Panc1 (cell line): ENCODE results near the gene CHRNA3. TPM values are rescaled to one million over a fixed set of nuclear protein-coding genes. Genes with fewer than 3 reads are reported as not detected.
A peak's percentile ranks its signal among the peaks of the same experiment; 100 is the strongest.

Experiments used
- ATAC-seq: fragments of 200-7000 bp; cut with Tn5 transposase; 2 replicates; pipeline ENCODE4 v1.9.1; 2020; ENCODE audit warnings: mild to moderate bottlenecking, moderate library complexity
- BruUV-seq: library from RNA; stranded (reverse); fragments of 400-500 nt; replicated peaks from 2 replicates; lab custom pipeline; 2021; lab: Mats Ljungman, UMichigan
- CTCF ChIA-PET: fragments of 300-600 bp; sonication (Branson Sonifier 250); formaldehyde crosslinking; loops from one replicate; lab custom pipeline; 2022; ENCODE audit warnings: antibody characterized with exemption; lab: Charles Lee
- POLR2A ChIA-PET: fragments of 300-600 bp; sonication (Branson Sonifier 250); formaldehyde crosslinking; loops from one replicate; lab custom pipeline; 2022; ENCODE audit warnings: antibody characterized with exemption; lab: Charles Lee
- DNase-seq: peaks from one replicate; pipeline ENCODE4 v3.0.0-alpha.2; 2010; ENCODE audit warnings: low read depth, low spot score
- H3K27ac ChIP-seq: 2 replicates; pipeline ENCODE4 v1.5.1; 2011; ENCODE audit warnings: mild to moderate bottlenecking, low read length, inconsistent platforms
- H3K27me3 ChIP-seq: fragments of 200-500 bp; sonication (Bioruptor generic); 2 replicates; pipeline ENCODE4 v1.6.0; 2014; ENCODE audit warnings: low read length, inconsistent platforms; ENCODE audit not compliant: control insufficient read depth, insufficient read depth
- H3K36me3 ChIP-seq: fragments of 200-500 bp; sonication (Bioruptor generic); 2 replicates; pipeline ENCODE4 v1.5.1; 2014; ENCODE audit warnings: inconsistent platforms, mild to moderate bottlenecking, low read length, moderate library complexity; ENCODE audit not compliant: control insufficient read depth, insufficient read depth
- H3K4me1 ChIP-seq: 2 replicates; pipeline ENCODE4 v1.5.1; 2011; ENCODE audit warnings: inconsistent platforms, mild to moderate bottlenecking, low read length, moderate library complexity; ENCODE audit not compliant: control insufficient read depth, insufficient read depth
- H3K4me3 ChIP-seq, 2 experiments: 2 replicates each; pipeline ENCODE4 v1.5.1; 2011 to 2012; ENCODE audit warnings: low read depth in 2 of 2, low read length in 2 of 2, mild to moderate bottlenecking in 2 of 2, inconsistent platforms in 1 of 2, moderate library complexity in 1 of 2
- H3K9me3 ChIP-seq: fragments of 200-500 bp; sonication (Bioruptor generic); 2 replicates; pipeline ENCODE4 v1.5.1; 2014; ENCODE audit warnings: low read depth, mild to moderate bottlenecking, inconsistent platforms, low read length, moderate library complexity; ENCODE audit not compliant: control insufficient read depth, insufficient read depth
- CTCF ChIP-seq: fragments of 450-650 bp; IDR thresholded peaks from 2 replicates; pipeline ENCODE4 v1.5.1; 2017; ENCODE audit warnings: mild to moderate bottlenecking
- POLR2AphosphoS5 ChIP-seq: IDR thresholded peaks from 2 replicates; pipeline ENCODE4 v1.6.1; 2012; ENCODE audit warnings: mild to moderate bottlenecking, low read depth, low read length, moderate library complexity
- SIN3A ChIP-seq: IDR thresholded peaks from 2 replicates; pipeline ENCODE4 v1.6.1; 2012; ENCODE audit warnings: low read depth, mild to moderate bottlenecking, low read length, moderate library complexity, borderline replicate concordance; ENCODE audit not compliant: insufficient read depth
- TCF7L2 ChIP-seq: IDR thresholded peaks from 2 replicates; pipeline ENCODE4 v1.6.1; 2011; ENCODE audit warnings: mild to moderate bottlenecking, low read depth, low read length, inconsistent platforms
- in situ Hi-C: cut with HindIII; loops from 2 replicates; pipeline ENCODE4 v1.10.0; 2016; ENCODE audit warnings: low sequenced_read_pairs, low pct_unique_long_range_greater_than_20kb
- intact Hi-C: fragments of 100-400 bp; cut with micrococcal nuclease; formaldehyde crosslinking; loops from one replicate; pipeline ENCODE4 v1.10.0; 2022; ENCODE audit not compliant: unreplicated experiment
- total RNA-seq: library from RNA; stranded (reverse); gene quantifications from one replicate; pipeline ENCODE4 v1.2.1, GENCODE V29; 2021; ENCODE audit not compliant: unreplicated experiment
- TF ChIP-seq, protein P1 (sequence below), 2 experiments: IDR thresholded peaks; 2 replicates each; pipeline ENCODE4 v1.6.1; 2011 to 2012; ENCODE audit warnings: low read depth in 2 of 2, control low read depth in 1 of 2, low read length in 1 of 2, mild to moderate bottlenecking in 1 of 2, moderate library complexity in 1 of 2; ENCODE audit not compliant: insufficient read depth in 1 of 2

CHRNA3 gene
- total RNA-seq, 1 experiment from 2014 or later = 0.31 TPM

- in situ Hi-C loops = no loop called here
- H3K27ac ChIP-seq = no peak overlapping the region
- H3K4me1 ChIP-seq = no peaks in the 10 kb centered on the region
- BruUV-seq = no TSS peak
- ATAC-seq = no peak
- ChIA-PET POLR2A (interaction anchor here (0.7 kb wide), 1 partner anchor 13 kb away, joined by 3 read pairs; the partner anchor contains the start of gene CHRNA5), CTCF (interaction anchor here (0.5 kb wide), 1 partner anchor 72 kb away, joined by 4 read pairs; no protein-coding TSS in a partner anchor)
- TF ChIP-seq TCF7L2 (no peak), POLR2AphosphoS5 (no peak), CTCF (no peak), SIN3A (no peak)
- TF ChIP-seq, protein P1, sequence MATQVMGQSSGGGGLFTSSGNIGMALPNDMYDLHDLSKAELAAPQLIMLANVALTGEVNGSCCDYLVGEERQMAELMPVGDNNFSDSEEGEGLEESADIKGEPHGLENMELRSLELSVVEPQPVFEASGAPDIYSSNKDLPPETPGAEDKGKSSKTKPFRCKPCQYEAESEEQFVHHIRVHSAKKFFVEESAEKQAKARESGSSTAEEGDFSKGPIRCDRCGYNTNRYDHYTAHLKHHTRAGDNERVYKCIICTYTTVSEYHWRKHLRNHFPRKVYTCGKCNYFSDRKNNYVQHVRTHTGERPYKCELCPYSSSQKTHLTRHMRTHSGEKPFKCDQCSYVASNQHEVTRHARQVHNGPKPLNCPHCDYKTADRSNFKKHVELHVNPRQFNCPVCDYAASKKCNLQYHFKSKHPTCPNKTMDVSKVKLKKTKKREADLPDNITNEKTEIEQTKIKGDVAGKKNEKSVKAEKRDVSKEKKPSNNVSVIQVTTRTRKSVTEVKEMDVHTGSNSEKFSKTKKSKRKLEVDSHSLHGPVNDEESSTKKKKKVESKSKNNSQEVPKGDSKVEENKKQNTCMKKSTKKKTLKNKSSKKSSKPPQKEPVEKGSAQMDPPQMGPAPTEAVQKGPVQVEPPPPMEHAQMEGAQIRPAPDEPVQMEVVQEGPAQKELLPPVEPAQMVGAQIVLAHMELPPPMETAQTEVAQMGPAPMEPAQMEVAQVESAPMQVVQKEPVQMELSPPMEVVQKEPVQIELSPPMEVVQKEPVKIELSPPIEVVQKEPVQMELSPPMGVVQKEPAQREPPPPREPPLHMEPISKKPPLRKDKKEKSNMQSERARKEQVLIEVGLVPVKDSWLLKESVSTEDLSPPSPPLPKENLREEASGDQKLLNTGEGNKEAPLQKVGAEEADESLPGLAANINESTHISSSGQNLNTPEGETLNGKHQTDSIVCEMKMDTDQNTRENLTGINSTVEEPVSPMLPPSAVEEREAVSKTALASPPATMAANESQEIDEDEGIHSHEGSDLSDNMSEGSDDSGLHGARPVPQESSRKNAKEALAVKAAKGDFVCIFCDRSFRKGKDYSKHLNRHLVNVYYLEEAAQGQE (IDR thresholded peaks at IDR 0.05; ENCODE audit: insufficient read depth in 1 of 2, low read depth in 2 of 2, low read length in 1 of 2) = no peak
- H3K9me3 ChIP-seq = no peaks in the 10 kb centered on the region
- intact Hi-C loops = no loop called here
- H3K4me3 ChIP-seq = no peak overlapping the region
- no peaks in the 10 kb centered on the region for H3K27me3 ChIP-seq
- peaks cover 18% of the 10 kb centered on the region for H3K36me3 ChIP-seq
- DNase-seq = no peak
These were observed 68.2 kb downstream of the CHRNA3 start for GRCh38 chr15:78552597-78552996.

GRCh38 chr15:78551902-78552301 lies 68.9 kb downstream of the CHRNA3 start:
- Histone ChIP-seq H3K27ac (no peak overlapping the region), H3K4me3 (no peak overlapping the region), H3K27me3 (no peaks in the 10 kb centered on the region), H3K9me3 (no peaks in the 10 kb centered on the region), H3K4me1 (no peaks in the 10 kb centered on the region), H3K36me3 (peaks cover 23% of the 10 kb centered on the region)
- in situ Hi-C loops = no loop called here
- ChIA-PET POLR2A (no interaction called here), CTCF (no interaction called here)
- ATAC-seq (0 out of 2 replicates have a peak, but pooled peaks have one; percentile 20), DNase-seq (no peak)
- no TSS peak for BruUV-seq
- intact Hi-C loops = no loop called here
- TF ChIP-seq SIN3A (no peak), CTCF (no peak), POLR2AphosphoS5 (no peak), TCF7L2 (no peak)
- TF ChIP-seq, protein P1 (IDR thresholded peaks at IDR 0.05; ENCODE audit: insufficient read depth in 1 of 2, low read depth in 2 of 2, low read length in 1 of 2) = no peak
